Glutamatergic neuron (in vitro differentiated cells): ENCODE results near the gene MARK4. TPM values are rescaled to one million over a fixed set of nuclear protein-coding genes. Genes with fewer than 3 reads are reported as not detected.

Experiments used
- DNase-seq: peaks from one replicate; pipeline ENCODE4 v3.0.0; 2022
- H3K27ac Mint-ChIP-seq: one replicate; pipeline ENCODE4 v1.8.0; 2020; ENCODE audit warnings: mild to moderate bottlenecking, mixed read lengths, inconsistent platforms; ENCODE audit not compliant: unreplicated experiment
- H3K27me3 Mint-ChIP-seq: one replicate; pipeline ENCODE4 v1.8.0; 2020; ENCODE audit warnings: mild to moderate bottlenecking, moderate library complexity, mixed read lengths, inconsistent platforms; ENCODE audit not compliant: unreplicated experiment
- H3K36me3 Mint-ChIP-seq: one replicate; pipeline ENCODE4 v1.8.0; 2020; ENCODE audit warnings: mild to moderate bottlenecking, mixed read lengths, inconsistent platforms; ENCODE audit not compliant: unreplicated experiment
- H3K4me1 Mint-ChIP-seq: one replicate; pipeline ENCODE4 v1.8.0; 2020; ENCODE audit warnings: mild to moderate bottlenecking, low read depth, mixed read lengths, inconsistent platforms; ENCODE audit not compliant: unreplicated experiment
- H3K4me3 Mint-ChIP-seq: one replicate; pipeline ENCODE4 v1.8.0; 2020; ENCODE audit warnings: mild to moderate bottlenecking, mixed read lengths, inconsistent platforms; ENCODE audit not compliant: unreplicated experiment
- H3K9me3 Mint-ChIP-seq: one replicate; pipeline ENCODE4 v1.8.0; 2020; ENCODE audit warnings: mild to moderate bottlenecking, moderate library complexity, mixed read lengths, inconsistent platforms; ENCODE audit not compliant: unreplicated experiment
- total RNA-seq: library from RNA; stranded (reverse); fragmentation: NEBNext Ultra II Directional; extraction: Animal tissue kit (Norgen Biotek cat#: 25700); gene quantifications from one replicate; pipeline ENCODE4 v1.2.1, GENCODE V29; 2021; ENCODE audit not compliant: unreplicated experiment
- TF ChIP-seq, protein P1 (sequence below): fragments of 200-600 bp; sonication (generic); IDR thresholded peaks from one replicate; pipeline ENCODE4 v1.5.0; 2021; ENCODE audit not compliant: partially characterized antibody, unreplicated experiment

MARK4 gene
- total RNA-seq, 1 donor from 2014 or later = 110 TPM

DNA sequence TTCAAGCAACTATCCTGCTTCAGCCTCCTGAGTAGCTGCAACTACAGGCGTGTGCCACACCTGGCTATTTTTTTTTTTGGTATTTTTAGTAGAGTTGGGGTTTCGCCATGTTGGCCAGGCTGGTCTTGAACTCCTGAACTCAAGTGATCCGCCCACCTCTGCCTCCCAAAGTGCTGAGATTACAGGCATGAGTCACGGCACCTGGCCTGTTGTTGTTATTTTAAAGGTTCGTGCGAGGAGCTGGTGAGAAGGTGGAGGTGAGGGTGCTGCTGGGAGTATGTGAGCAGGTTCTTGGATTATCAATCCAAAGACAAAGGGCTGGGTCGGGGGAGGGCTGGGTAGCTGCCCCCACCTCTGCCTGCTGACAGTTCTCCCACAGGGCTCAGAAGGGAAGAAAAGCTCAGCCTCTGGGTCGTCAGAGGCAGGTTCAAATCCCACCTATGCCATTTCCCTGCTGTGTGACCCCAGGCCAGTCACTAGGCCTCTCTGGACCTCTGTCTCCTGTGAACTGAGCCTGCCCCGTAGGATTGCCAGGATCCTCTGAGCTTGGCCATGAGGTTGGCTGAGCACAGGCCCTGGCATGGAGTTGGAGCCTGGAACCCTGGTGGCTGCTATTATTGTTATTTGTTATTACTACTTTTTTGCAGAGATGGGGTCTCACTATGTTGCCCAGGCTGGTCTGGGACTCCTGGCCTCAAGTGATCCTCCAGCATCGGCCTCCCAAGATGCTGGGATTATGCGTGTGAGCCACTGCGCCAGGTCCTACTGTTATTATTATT lies 70.1 kb downstream of the MARK4 start:
- Mint-ChIP-seq H3K27ac (no peak overlapping the region), H3K9me3 (peaks cover 4% of the 10 kb centered on the region), H3K36me3 (no peaks in the 10 kb centered on the region), H3K27me3 (peaks cover 13% of the 10 kb centered on the region), H3K4me1 (peaks cover 5% of the 10 kb centered on the region), H3K4me3 (no peak overlapping the region)
- TF ChIP-seq, protein P1, sequence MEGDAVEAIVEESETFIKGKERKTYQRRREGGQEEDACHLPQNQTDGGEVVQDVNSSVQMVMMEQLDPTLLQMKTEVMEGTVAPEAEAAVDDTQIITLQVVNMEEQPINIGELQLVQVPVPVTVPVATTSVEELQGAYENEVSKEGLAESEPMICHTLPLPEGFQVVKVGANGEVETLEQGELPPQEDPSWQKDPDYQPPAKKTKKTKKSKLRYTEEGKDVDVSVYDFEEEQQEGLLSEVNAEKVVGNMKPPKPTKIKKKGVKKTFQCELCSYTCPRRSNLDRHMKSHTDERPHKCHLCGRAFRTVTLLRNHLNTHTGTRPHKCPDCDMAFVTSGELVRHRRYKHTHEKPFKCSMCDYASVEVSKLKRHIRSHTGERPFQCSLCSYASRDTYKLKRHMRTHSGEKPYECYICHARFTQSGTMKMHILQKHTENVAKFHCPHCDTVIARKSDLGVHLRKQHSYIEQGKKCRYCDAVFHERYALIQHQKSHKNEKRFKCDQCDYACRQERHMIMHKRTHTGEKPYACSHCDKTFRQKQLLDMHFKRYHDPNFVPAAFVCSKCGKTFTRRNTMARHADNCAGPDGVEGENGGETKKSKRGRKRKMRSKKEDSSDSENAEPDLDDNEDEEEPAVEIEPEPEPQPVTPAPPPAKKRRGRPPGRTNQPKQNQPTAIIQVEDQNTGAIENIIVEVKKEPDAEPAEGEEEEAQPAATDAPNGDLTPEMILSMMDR = no peak
- DNase-seq = no peak

DNA sequence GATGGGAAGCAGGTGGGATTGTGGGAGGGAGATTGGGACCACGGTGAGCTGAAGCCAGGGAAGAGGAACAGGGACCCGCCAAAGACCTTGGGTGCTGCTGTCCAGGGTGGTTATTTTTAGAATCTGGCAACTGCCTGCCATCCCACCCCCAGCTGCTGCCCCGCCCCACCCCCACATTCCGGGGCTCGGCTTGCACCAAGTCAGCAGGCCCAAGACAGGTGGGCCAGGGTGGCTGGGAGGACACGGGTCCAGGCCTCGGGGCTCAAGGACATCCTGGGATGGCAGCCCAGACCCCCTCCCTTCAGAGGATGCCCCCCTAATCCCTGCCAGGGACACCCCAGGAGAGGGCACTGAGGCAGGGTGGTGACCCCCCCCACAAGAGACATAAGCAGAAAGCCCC lies 70.8 kb downstream of the MARK4 start:
- H3K4me1 Mint-ChIP-seq = peaks cover 7% of the 10 kb centered on the region
- no peak overlapping the region for H3K4me3 Mint-ChIP-seq
- H3K27ac Mint-ChIP-seq = peak overlapping the region; percentile 60
- TF ChIP-seq, protein P1 = no peak
- peaks cover 4% of the 10 kb centered on the region for H3K9me3 Mint-ChIP-seq
- peaks cover 12% of the 10 kb centered on the region for H3K27me3 Mint-ChIP-seq
- H3K36me3 Mint-ChIP-seq = no peaks in the 10 kb centered on the region
- DNase-seq = no peak

DNA sequence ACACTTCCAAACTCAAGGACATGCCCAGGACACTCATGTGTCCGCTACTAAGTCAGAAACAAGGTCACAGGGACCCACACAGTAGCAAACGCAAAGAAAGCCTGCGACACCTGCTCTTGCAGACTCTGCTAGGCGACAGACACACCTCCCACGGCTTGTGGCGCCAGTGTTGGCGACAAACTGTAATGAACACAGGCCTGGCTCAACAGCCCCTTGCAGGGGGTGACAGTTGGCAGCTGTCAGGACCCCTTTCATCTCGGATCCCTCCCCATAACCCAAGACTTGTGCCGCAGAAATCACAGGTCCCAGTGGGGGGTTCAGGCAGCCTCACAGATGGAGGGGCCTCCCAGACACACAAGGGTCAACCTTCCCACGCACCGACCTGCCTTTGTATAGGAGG lies 71.2 kb downstream of the MARK4 start:
- Mint-ChIP-seq H3K27me3 (peaks cover 11% of the 10 kb centered on the region), H3K27ac (peak overlapping the region; percentile 60), H3K4me3 (peak overlapping the region; percentile 6), H3K36me3 (no peaks in the 10 kb centered on the region), H3K4me1 (peaks cover 7% of the 10 kb centered on the region), H3K9me3 (peaks cover 4% of the 10 kb centered on the region)
- peak; percentile 50 for DNase-seq
- TF ChIP-seq, protein P1 = no peak

- TF ChIP-seq, protein P1 = no peak
- H3K9me3 Mint-ChIP-seq = peaks cover 1% of the 10 kb centered on the region
- peaks cover 9% of the 10 kb centered on the region for H3K27me3 Mint-ChIP-seq
- no peak for DNase-seq
- peak within 1 kb of the TSS; percentile 60 for H3K27ac Mint-ChIP-seq
- peaks cover 7% of the 10 kb centered on the region for H3K4me1 Mint-ChIP-seq
- peak within 1 kb of the TSS; percentile 6 for H3K4me3 Mint-ChIP-seq
- H3K36me3 Mint-ChIP-seq = no peaks in the 10 kb centered on the region
Measured at GRCh38 chr19:45322744-45323281, 71.7 kb downstream of the MARK4 start, which contains the start of gene CKM. Gene CKM (minus strand): TSS chr19:45322875. CDS start chr19:45319713, 3,162 bp downstream.

DNA sequence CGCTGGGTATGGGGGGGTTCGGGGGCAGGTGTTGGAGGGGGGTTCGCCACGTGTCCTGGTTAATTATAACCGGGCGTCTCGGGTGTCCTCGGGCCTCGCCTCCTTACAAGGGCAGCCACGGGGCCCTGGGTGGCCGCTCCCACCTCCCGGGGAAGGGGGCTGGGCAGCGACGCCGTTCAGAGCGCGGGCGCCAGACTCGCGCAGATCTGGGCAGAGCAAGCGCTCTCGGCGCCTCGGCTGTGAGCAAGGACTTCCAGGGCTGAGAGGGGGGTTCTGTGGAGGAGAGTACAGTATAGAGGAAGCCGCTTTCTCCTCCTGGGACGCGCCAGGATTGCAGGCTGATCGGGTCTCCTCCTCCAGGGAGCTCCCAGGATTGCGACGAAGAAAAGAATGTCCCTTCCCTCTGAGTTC lies 72.6 kb downstream of the MARK4 start:
- Mint-ChIP-seq H3K27ac (no peak overlapping the region), H3K4me1 (peaks cover 7% of the 10 kb centered on the region), H3K9me3 (peaks cover 1% of the 10 kb centered on the region), H3K27me3 (peaks cover 8% of the 10 kb centered on the region), H3K36me3 (no peaks in the 10 kb centered on the region), H3K4me3 (no peak overlapping the region)
- TF ChIP-seq, protein P1 = no peak
- DNase-seq = no peak
